ENCODE results near the gene TEX11.

DNA sequence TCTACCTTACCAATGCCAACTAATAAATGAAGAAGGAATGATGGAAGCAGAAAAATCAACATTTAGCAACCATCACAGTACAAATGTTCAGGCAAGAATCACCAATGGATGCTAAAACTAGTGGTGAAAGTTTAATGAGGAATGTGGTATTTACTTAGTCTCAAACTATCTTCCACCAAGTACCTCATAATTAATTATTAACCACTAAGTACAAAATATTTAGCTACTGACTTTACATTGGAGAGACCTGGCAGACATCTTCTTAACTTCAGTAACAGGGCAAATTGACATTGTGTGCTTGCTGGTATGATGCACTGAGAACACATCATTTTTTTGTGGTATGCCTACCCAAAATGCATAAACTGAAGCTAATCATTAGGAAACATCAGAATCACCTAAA, 381.5 kb downstream of the TEX11 start:
- TF ChIP-seq, protein P1, sequence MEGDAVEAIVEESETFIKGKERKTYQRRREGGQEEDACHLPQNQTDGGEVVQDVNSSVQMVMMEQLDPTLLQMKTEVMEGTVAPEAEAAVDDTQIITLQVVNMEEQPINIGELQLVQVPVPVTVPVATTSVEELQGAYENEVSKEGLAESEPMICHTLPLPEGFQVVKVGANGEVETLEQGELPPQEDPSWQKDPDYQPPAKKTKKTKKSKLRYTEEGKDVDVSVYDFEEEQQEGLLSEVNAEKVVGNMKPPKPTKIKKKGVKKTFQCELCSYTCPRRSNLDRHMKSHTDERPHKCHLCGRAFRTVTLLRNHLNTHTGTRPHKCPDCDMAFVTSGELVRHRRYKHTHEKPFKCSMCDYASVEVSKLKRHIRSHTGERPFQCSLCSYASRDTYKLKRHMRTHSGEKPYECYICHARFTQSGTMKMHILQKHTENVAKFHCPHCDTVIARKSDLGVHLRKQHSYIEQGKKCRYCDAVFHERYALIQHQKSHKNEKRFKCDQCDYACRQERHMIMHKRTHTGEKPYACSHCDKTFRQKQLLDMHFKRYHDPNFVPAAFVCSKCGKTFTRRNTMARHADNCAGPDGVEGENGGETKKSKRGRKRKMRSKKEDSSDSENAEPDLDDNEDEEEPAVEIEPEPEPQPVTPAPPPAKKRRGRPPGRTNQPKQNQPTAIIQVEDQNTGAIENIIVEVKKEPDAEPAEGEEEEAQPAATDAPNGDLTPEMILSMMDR (IDR thresholded peaks at IDR 0.05; ENCODE audit: low read depth, low read length, poor library complexity, severe bottlenecking) = no peak
- no peak for TF ChIP-seq EZH2phosphoT487 (IDR thresholded peaks at IDR 0.05; ENCODE audit: borderline replicate concordance, low read length)

All from DOHH2 (cell line).